GM12801 (cell line): Measurements from ENCODE around the gene GHSR.

Experiments used
- CTCF ChIP-seq: IDR thresholded peaks from one replicate; pipeline ENCODE4 v1.5.1; 2011; ENCODE audit warnings: control low read depth; ENCODE audit not compliant: insufficient read length; ENCODE audit errors: extremely low read depth

Gene GHSR

GRCh38 chr3:172447611-172448579, at the start of gene GHSR:
TSS of gene GHSR (minus strand) at chr3:172448456. CDS start at chr3:172448413, 43 bp downstream.
- no peak for TF ChIP-seq CTCF

- no peak for TF ChIP-seq CTCF
Measured at GRCh38 chr3:172478116-172478515, 29.9 kb upstream of the GHSR start.

GRCh38 chr3:172476347-172476746, 28.1 kb upstream of the GHSR start:
- TF ChIP-seq CTCF: no peak

- no peak for TF ChIP-seq CTCF
Measured at GRCh38 chr3:172475703-172476102, 27.4 kb upstream of the GHSR start.

GRCh38 chr3:172471903-172472302, 23.6 kb upstream of the GHSR start:
- TF ChIP-seq CTCF: no peak

GRCh38 chr3:172470588-172470987, 22.3 kb upstream of the GHSR start:
- no peak for TF ChIP-seq CTCF

GRCh38 chr3:172467170-172467824, 19.0 kb upstream of the GHSR start:
- no peak for TF ChIP-seq CTCF
